ENCODE data around the gene CMTM1. TPM values are rescaled to one million over a fixed set of nuclear protein-coding genes. Genes with fewer than 3 reads are reported as not detected.

CMTM1 gene
- total RNA-seq, 3 donors from 2014 or later, result 1.6 to 2.9 (median 1.9) TPM

- Histone ChIP-seq H3K27ac (no peak overlapping the region), H3K4me3 (no peak overlapping the region), H3K36me3 (peaks cover 7% of the 10 kb centered on the region), H3K27me3 (no peaks in the 10 kb centered on the region), H3K4me1 (no peaks in the 10 kb centered on the region), H3K9me3 (no peaks in the 10 kb centered on the region)
- intact Hi-C loops (cut with DNase I; ENCODE audit: low total_unique reads), result no loop called here
- no peak for TF ChIP-seq CTCF (IDR thresholded peaks at IDR 0.05)
- no peak for TF ChIP-seq POLR2AphosphoS5 (IDR thresholded peaks at IDR 0.05)
- no peak for TF ChIP-seq POLR2A (IDR thresholded peaks at IDR 0.05)
- DNase-seq (ENCODE audit: low spot score in 2 of 2), result no peak
These were observed 36.8 kb upstream of the CMTM1 start for GRCh38 chr16:66529475-66529874.

- no peak overlapping the region for H3K27ac ChIP-seq
- intact Hi-C loops (cut with DNase I; ENCODE audit: low total_unique reads), result no loop called here
- no peaks in the 10 kb centered on the region for H3K4me1 ChIP-seq
- H3K36me3 ChIP-seq, result peaks cover 7% of the 10 kb centered on the region
- TF ChIP-seq POLR2AphosphoS5 (IDR thresholded peaks at IDR 0.05) (no peak), POLR2A (IDR thresholded peaks at IDR 0.05) (no peak), CTCF (IDR thresholded peaks at IDR 0.05) (no peak)
- no peak for DNase-seq (ENCODE audit: low spot score in 2 of 2)
- no peak overlapping the region for H3K4me3 ChIP-seq
- no peaks in the 10 kb centered on the region for H3K27me3 ChIP-seq
- no peaks in the 10 kb centered on the region for H3K9me3 ChIP-seq
These were observed 31.9 kb upstream of the CMTM1 start for GRCh38 chr16:66534376-66534799.

GRCh38 chr16:66536525-66536924 is 29.7 kb upstream of the CMTM1 start:
- TF ChIP-seq POLR2AphosphoS5 (IDR thresholded peaks at IDR 0.05) (no peak), POLR2A (IDR thresholded peaks at IDR 0.05) (no peak), CTCF (IDR thresholded peaks at IDR 0.05) (no peak)
- Histone ChIP-seq H3K27me3 (no peaks in the 10 kb centered on the region), H3K9me3 (no peaks in the 10 kb centered on the region), H3K27ac (no peak overlapping the region), H3K36me3 (peaks cover 2% of the 10 kb centered on the region), H3K4me1 (no peaks in the 10 kb centered on the region), H3K4me3 (no peak overlapping the region)
- no peak for DNase-seq (ENCODE audit: low spot score in 2 of 2)
- intact Hi-C loops (cut with DNase I; ENCODE audit: low total_unique reads), result no loop called here

GRCh38 chr16:66537236-66537635 is 29.0 kb upstream of the CMTM1 start:
- DNase-seq (ENCODE audit: low spot score in 2 of 2), result no peak
- H3K4me1 ChIP-seq, result no peaks in the 10 kb centered on the region
- no peak for TF ChIP-seq POLR2A (IDR thresholded peaks at IDR 0.05)
- no peak for TF ChIP-seq POLR2AphosphoS5 (IDR thresholded peaks at IDR 0.05)
- no peak for TF ChIP-seq CTCF (IDR thresholded peaks at IDR 0.05)
- intact Hi-C loops (cut with DNase I; ENCODE audit: low total_unique reads), result no loop called here
- H3K9me3 ChIP-seq, result no peaks in the 10 kb centered on the region
- H3K36me3 ChIP-seq, result no peaks in the 10 kb centered on the region
- H3K4me3 ChIP-seq, result no peak overlapping the region
- H3K27me3 ChIP-seq, result no peaks in the 10 kb centered on the region
- H3K27ac ChIP-seq, result no peak overlapping the region

- no peaks in the 10 kb centered on the region for H3K4me1 ChIP-seq
- no peaks in the 10 kb centered on the region for H3K9me3 ChIP-seq
- no peak for DNase-seq (ENCODE audit: low spot score in 2 of 2)
- TF ChIP-seq POLR2A (IDR thresholded peaks at IDR 0.05), result no peak
- no peak for TF ChIP-seq CTCF (IDR thresholded peaks at IDR 0.05)
- no peak for TF ChIP-seq POLR2AphosphoS5 (IDR thresholded peaks at IDR 0.05)
- H3K27me3 ChIP-seq, result no peaks in the 10 kb centered on the region
- no peak overlapping the region for H3K4me3 ChIP-seq
- intact Hi-C loops (cut with DNase I; ENCODE audit: low total_unique reads), result no loop called here
- no peak overlapping the region for H3K27ac ChIP-seq
- H3K36me3 ChIP-seq, result no peaks in the 10 kb centered on the region
These were observed 27.3 kb upstream of the CMTM1 start for GRCh38 chr16:66538910-66539309.
